Caco-2 (cell line): Measurements from ENCODE around the gene PGBD5. TPM values are rescaled to one million over a fixed set of nuclear protein-coding genes. Genes with fewer than 3 reads are reported as not detected.

Experiments
- BruUV-seq: library from RNA; stranded (reverse); fragments of 400-500 nt; replicated peaks from 2 replicates; lab custom pipeline; 2021; lab: Mats Ljungman, UMichigan
- CTCF ChIA-PET: fragments of 300-600 bp; sonication (Branson Sonifier 250); formaldehyde crosslinking; loops from one replicate; lab custom pipeline; 2022; ENCODE audit warnings: antibody characterized with exemption; lab: Charles Lee
- POLR2A ChIA-PET: fragments of 300-600 bp; sonication (Branson Sonifier 250); formaldehyde crosslinking; loops from one replicate; lab custom pipeline; 2022; ENCODE audit warnings: antibody characterized with exemption; lab: Charles Lee
- DNase-seq, 2 experiments: peaks; one replicate each; pipeline versions ENCODE4 v3.0.0 to v3.0.0-alpha.2; 2020 to 2022
- H3K27me3 ChIP-seq: replicated peaks from 2 replicates; pipeline ENCODE4 v1.6.0; 2011; ENCODE audit warnings: low read length; ENCODE audit not compliant: control insufficient read depth, insufficient read depth
- H3K36me3 ChIP-seq: 2 replicates; pipeline ENCODE4 v1.5.1; 2011; ENCODE audit warnings: low read length; ENCODE audit not compliant: control insufficient read depth, insufficient read depth
- H3K4me1 ChIP-seq: fragments of 250-450 bp; sonication (Bioruptor Pico); 2 replicates; pipeline ENCODE4 v1.5.1; 2020; ENCODE audit warnings: mild to moderate bottlenecking
- H3K4me3 ChIP-seq: 2 replicates; pipeline ENCODE4 v1.5.1; 2011; ENCODE audit warnings: low read depth, mild to moderate bottlenecking, control low read depth, low read length
- H3K9me3 ChIP-seq: fragments of 250-450 bp; sonication (Bioruptor Pico); 2 replicates; pipeline ENCODE4 v1.5.1; 2020; ENCODE audit warnings: mild to moderate bottlenecking, moderate library complexity
- H3K27ac Mint-ChIP-seq: one replicate; pipeline ENCODE4 v1.8.0; 2022; ENCODE audit warnings: mixed read lengths; ENCODE audit not compliant: unreplicated experiment
- H3K27me3 Mint-ChIP-seq: one replicate; pipeline ENCODE4 v1.8.0; 2022; ENCODE audit warnings: mixed read lengths; ENCODE audit not compliant: insufficient read depth, unreplicated experiment
- H3K36me3 Mint-ChIP-seq: one replicate; pipeline ENCODE4 v1.8.0; 2022; ENCODE audit warnings: mild to moderate bottlenecking, mixed read lengths; ENCODE audit not compliant: insufficient read depth, unreplicated experiment
- H3K4me1 Mint-ChIP-seq: one replicate; pipeline ENCODE4 v1.8.0; 2022; ENCODE audit warnings: low read depth, mixed read lengths; ENCODE audit not compliant: unreplicated experiment
- H3K4me3 Mint-ChIP-seq: one replicate; pipeline ENCODE4 v1.8.0; 2022; ENCODE audit warnings: mild to moderate bottlenecking, moderate library complexity, mixed read lengths; ENCODE audit not compliant: unreplicated experiment
- H3K9me3 Mint-ChIP-seq: one replicate; pipeline ENCODE4 v1.8.0; 2022; ENCODE audit warnings: mixed read lengths; ENCODE audit not compliant: unreplicated experiment
- intact Hi-C: fragments of 100-400 bp; cut with micrococcal nuclease; formaldehyde crosslinking; loops from one replicate; pipeline ENCODE4 v1.10.0; 2022; ENCODE audit not compliant: unreplicated experiment
- total RNA-seq: library from RNA; stranded (reverse); gene quantifications from 2 replicates; pipeline ENCODE4 v1.2.3, GENCODE V29; 2022
- TF ChIP-seq, protein P1 (sequence below), 2 experiments: fragments of 200-600 bp in 1 of 2; IDR thresholded peaks; 1 replicate in 1 of 2; 2 replicates in 1 of 2; pipeline versions ENCODE4 v1.5.1 to v1.8.0; 2011 to 2022; ENCODE audit warnings: antibody characterized with exemption in 1 of 2, control low read depth in 1 of 2, inconsistent platforms in 1 of 2, low read depth in 1 of 2, low read length in 1 of 2, mild to moderate bottlenecking in 1 of 2, moderate library complexity in 1 of 2; ENCODE audit not compliant: insufficient read depth in 1 of 2, severe bottlenecking in 1 of 2, unreplicated experiment in 1 of 2

PGBD5 gene
- total RNA-seq, 1 experiment from 2014 or later, result 2.4 TPM

GRCh38 chr1:230285351-230285750, 140.8 kb downstream of the PGBD5 start:
- Histone ChIP-seq H3K36me3 (no peaks in the 10 kb centered on the region; the same call in 1 of the 2 replicates), H3K27me3 (no peaks in the 10 kb centered on the region), H3K4me1 (no peaks in the 10 kb centered on the region), H3K4me3 (no peak overlapping the region), H3K9me3 (no peaks in the 10 kb centered on the region)
- no peaks in the 10 kb centered on the region for H3K9me3 Mint-ChIP-seq
- no peak overlapping the region for H3K27ac Mint-ChIP-seq
- no peak overlapping the region for H3K4me3 Mint-ChIP-seq
- TF ChIP-seq, protein P1, sequence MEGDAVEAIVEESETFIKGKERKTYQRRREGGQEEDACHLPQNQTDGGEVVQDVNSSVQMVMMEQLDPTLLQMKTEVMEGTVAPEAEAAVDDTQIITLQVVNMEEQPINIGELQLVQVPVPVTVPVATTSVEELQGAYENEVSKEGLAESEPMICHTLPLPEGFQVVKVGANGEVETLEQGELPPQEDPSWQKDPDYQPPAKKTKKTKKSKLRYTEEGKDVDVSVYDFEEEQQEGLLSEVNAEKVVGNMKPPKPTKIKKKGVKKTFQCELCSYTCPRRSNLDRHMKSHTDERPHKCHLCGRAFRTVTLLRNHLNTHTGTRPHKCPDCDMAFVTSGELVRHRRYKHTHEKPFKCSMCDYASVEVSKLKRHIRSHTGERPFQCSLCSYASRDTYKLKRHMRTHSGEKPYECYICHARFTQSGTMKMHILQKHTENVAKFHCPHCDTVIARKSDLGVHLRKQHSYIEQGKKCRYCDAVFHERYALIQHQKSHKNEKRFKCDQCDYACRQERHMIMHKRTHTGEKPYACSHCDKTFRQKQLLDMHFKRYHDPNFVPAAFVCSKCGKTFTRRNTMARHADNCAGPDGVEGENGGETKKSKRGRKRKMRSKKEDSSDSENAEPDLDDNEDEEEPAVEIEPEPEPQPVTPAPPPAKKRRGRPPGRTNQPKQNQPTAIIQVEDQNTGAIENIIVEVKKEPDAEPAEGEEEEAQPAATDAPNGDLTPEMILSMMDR (IDR thresholded peaks at IDR 0.05; ENCODE audit: insufficient read depth in 1 of 2, low read depth in 1 of 2, low read length in 1 of 2, severe bottlenecking in 1 of 2, unreplicated experiment in 1 of 2), result no peak
- ChIA-PET POLR2A (no interaction called here), CTCF (no interaction called here)
- intact Hi-C loops, result no loop called here
- no peaks in the 10 kb centered on the region for H3K4me1 Mint-ChIP-seq
- peaks cover 6% of the 10 kb centered on the region for H3K36me3 Mint-ChIP-seq
- no peak for DNase-seq
- BruUV-seq, result no TSS peak
- no peaks in the 10 kb centered on the region for H3K27me3 Mint-ChIP-seq

- Histone ChIP-seq H3K27me3 (no peaks in the 10 kb centered on the region), H3K4me1 (no peaks in the 10 kb centered on the region), H3K4me3 (no peak overlapping the region), H3K36me3 (peaks cover 1% of the 10 kb centered on the region; the same call in 1 of the 2 replicates), H3K9me3 (no peaks in the 10 kb centered on the region)
- H3K4me1 Mint-ChIP-seq, result no peaks in the 10 kb centered on the region
- H3K9me3 Mint-ChIP-seq, result no peaks in the 10 kb centered on the region
- no peak overlapping the region for H3K4me3 Mint-ChIP-seq
- TF ChIP-seq, protein P1 (IDR thresholded peaks at IDR 0.05; ENCODE audit: insufficient read depth in 1 of 2, low read depth in 1 of 2, low read length in 1 of 2, severe bottlenecking in 1 of 2, unreplicated experiment in 1 of 2), result no peak
- H3K27me3 Mint-ChIP-seq, result no peaks in the 10 kb centered on the region
- H3K36me3 Mint-ChIP-seq, result peaks cover 6% of the 10 kb centered on the region
- DNase-seq, result no peak
- BruUV-seq, result no TSS peak
- intact Hi-C loops, result no loop called here
- ChIA-PET CTCF (no interaction called here), POLR2A (no interaction called here)
- H3K27ac Mint-ChIP-seq, result no peak overlapping the region
Observed at GRCh38 chr1:230284891-230285290, 141.2 kb downstream of the PGBD5 start.

DNA sequence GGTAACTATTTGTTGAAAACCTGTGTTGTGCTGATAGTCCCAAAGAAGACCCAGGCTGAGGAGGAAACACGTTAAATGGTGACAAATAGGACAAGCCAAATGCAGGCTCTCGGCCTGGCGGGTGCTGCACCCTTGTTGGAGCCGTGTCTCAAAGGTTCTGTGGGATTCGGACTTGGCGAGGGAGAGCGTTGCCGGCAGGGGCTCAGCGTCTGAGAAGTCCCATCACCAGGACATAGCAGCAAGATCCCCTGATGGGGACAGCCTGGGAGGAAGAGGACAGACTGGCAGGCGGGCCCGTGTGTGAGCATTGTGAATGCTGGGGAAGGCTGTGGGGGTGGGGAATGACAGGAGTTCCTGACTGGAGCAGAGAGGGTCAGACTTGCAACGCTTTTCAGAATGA, 142.5 kb downstream of the PGBD5 start:
- Histone ChIP-seq H3K4me3 (no peak overlapping the region), H3K4me1 (no peaks in the 10 kb centered on the region), H3K9me3 (no peaks in the 10 kb centered on the region), H3K27me3 (no peaks in the 10 kb centered on the region), H3K36me3 (peaks cover 1% of the 10 kb centered on the region; the same call in 1 of the 2 replicates)
- no TSS peak for BruUV-seq
- CTCF ChIA-PET, result no interaction called here
- intact Hi-C loops, result no loop called here
- no peak overlapping the region for H3K27ac Mint-ChIP-seq
- H3K4me1 Mint-ChIP-seq, result no peaks in the 10 kb centered on the region
- no peak overlapping the region for H3K4me3 Mint-ChIP-seq
- H3K9me3 Mint-ChIP-seq, result no peaks in the 10 kb centered on the region
- POLR2A ChIA-PET, result no interaction called here
- H3K27me3 Mint-ChIP-seq, result no peaks in the 10 kb centered on the region
- DNase-seq, result no peak
- H3K36me3 Mint-ChIP-seq, result peaks cover 6% of the 10 kb centered on the region
- TF ChIP-seq, protein P1 (IDR thresholded peaks at IDR 0.05; ENCODE audit: insufficient read depth in 1 of 2, low read depth in 1 of 2, low read length in 1 of 2, severe bottlenecking in 1 of 2, unreplicated experiment in 1 of 2), result no peak
